ENCODE data around the gene ZBTB7B. TPM values are rescaled to one million over a fixed set of nuclear protein-coding genes. Genes with fewer than 3 reads are reported as not detected.
"Not testable (repeated sequence)": the region's sequence is repeated elsewhere in the genome, so short reads cannot be mapped to it uniquely, and the experiment has no call there.

ZBTB7B gene
- total RNA-seq, 1 experiment from 2014 or later = 4.9 TPM

GRCh38 chr1:154968731-154969130 is 33.9 kb upstream of the ZBTB7B start:
- no peak for DNase-seq (ENCODE audit: low read depth)

- DNase-seq (ENCODE audit: low read depth) = no peak
Observed at GRCh38 chr1:154969246-154969645, 33.4 kb upstream of the ZBTB7B start.

GRCh38 chr1:154969860-154970452 is 32.6 kb upstream of the ZBTB7B start:
- no peak for DNase-seq (ENCODE audit: low read depth)

- peak; percentile 93 for DNase-seq (ENCODE audit: low read depth)
Observed at GRCh38 chr1:154970631-154971340, 31.8 kb upstream of the ZBTB7B start, which contains the start of gene SHC1. Gene SHC1 (minus strand): TSS chr1:154970747. CDS start chr1:154970526, 221 bp downstream.

- DNase-seq (ENCODE audit: low read depth) = peak; percentile 38
Observed at GRCh38 chr1:154971341-154971998, 31.1 kb upstream of the ZBTB7B start.

GRCh38 chr1:154972213-154972516 is 30.4 kb upstream of the ZBTB7B start:
- DNase-seq (ENCODE audit: low read depth) = no peak

- DNase-seq (ENCODE audit: low read depth) = peak; percentile 95
Observed at GRCh38 chr1:154972517-154973343, 29.9 kb upstream of the ZBTB7B start.

- DNase-seq (ENCODE audit: low read depth) = peak; percentile 98
Observed at GRCh38 chr1:154973344-154974101, 29.1 kb upstream of the ZBTB7B start.

- DNase-seq (ENCODE audit: low read depth) = peak; percentile 100
Observed at GRCh38 chr1:154974102-154974807, 28.3 kb upstream of the ZBTB7B start, which contains the start of gene CKS1B. Gene CKS1B (plus strand): TSS chr1:154974681. CDS start chr1:154974746, 65 bp downstream.

GRCh38 chr1:154974808-154975408 is 27.7 kb upstream of the ZBTB7B start:
- DNase-seq (ENCODE audit: low read depth) = peak; percentile 92

GRCh38 chr1:154975409-154976059 is 27.1 kb upstream of the ZBTB7B start:
- peak; percentile 56 for DNase-seq (ENCODE audit: low read depth)

GRCh38 chr1:154977762-154978161 is 24.8 kb upstream of the ZBTB7B start:
- not testable (repeated sequence) for DNase-seq (ENCODE audit: low read depth)

GRCh38 chr1:154978360-154978759 is 24.2 kb upstream of the ZBTB7B start:
- no peak for DNase-seq (ENCODE audit: low read depth)

- DNase-seq (ENCODE audit: low read depth) = no peak
Observed at GRCh38 chr1:154982341-154982740, 20.3 kb upstream of the ZBTB7B start.

- peak; percentile 100 for DNase-seq (ENCODE audit: low read depth)
Observed at GRCh38 chr1:154982897-154983648, 19.5 kb upstream of the ZBTB7B start, which contains the start of gene FLAD1. Gene FLAD1 (plus strand): TSS chr1:154983344. CDS start chr1:154983695, 351 bp downstream.

- DNase-seq (ENCODE audit: low read depth) = no peak
Observed at GRCh38 chr1:154983776-154984466, 18.7 kb upstream of the ZBTB7B start.

- not testable (repeated sequence) for DNase-seq (ENCODE audit: low read depth)
Observed at GRCh38 chr1:154986736-154987135, 15.9 kb upstream of the ZBTB7B start.

GRCh38 chr1:154987326-154987725 is 15.3 kb upstream of the ZBTB7B start:
- DNase-seq (ENCODE audit: low read depth) = no peak

Measured in RPMI7951 (cell line).